Hindlimb muscle (tissue), 1 donor: Measurements from ENCODE around the gene CPAMD8. TPM values are rescaled to one million over a fixed set of nuclear protein-coding genes. Genes with fewer than 3 reads are reported as not detected.
"Not testable (repeated sequence)": the region's sequence is repeated elsewhere in the genome, so short reads cannot be mapped to it uniquely, and the experiment has no call there.

Experiments
- DNase-seq: peaks from one replicate; pipeline ENCODE4 v3.0.0-alpha.2; 2013
- polyA plus RNA-seq: library from polyadenylated mRNA; unstranded; fragments of 120-200 nt; gene quantifications from one replicate; pipeline ENCODE4 v1.2.1, GENCODE V29; 2013; ENCODE audit not compliant: insufficient read length

The CPAMD8 gene
- polyA plus RNA-seq, 1 donor, result 4.2 TPM

DNA sequence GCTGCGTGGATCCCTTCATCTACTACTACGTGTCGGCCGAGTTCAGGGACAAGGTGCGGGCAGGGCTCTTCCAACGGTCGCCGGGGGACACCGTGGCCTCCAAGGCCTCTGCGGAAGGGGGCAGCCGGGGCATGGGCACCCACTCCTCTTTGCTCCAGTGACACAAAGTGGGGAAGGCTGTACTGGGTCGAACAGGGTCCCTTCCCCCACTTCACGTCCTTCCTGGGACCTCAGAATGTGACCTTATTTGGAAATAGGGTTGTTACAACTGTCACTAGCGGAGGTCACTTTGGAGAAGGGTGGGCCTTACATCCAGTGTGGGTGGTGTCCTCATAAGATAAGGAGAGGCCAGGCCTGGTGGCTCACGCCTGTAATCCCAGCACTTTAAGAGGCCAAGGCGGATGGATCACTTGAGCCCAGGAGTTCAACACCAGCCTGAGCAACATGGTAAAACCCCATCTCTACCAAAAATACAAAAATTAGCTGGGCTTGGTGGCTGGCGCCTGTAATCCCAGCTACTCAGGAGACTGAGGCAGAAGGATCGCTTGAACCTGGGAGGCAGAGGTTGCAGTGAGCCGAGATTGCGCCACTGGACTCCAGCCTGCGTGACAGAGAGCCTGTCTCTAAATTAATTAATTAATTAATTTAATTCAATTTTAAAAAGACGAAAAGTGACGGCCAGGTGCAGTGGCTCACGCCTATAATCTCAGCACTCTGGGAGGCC, 136.0 kb downstream of the CPAMD8 start:
- DNase-seq, result no peak

DNA sequence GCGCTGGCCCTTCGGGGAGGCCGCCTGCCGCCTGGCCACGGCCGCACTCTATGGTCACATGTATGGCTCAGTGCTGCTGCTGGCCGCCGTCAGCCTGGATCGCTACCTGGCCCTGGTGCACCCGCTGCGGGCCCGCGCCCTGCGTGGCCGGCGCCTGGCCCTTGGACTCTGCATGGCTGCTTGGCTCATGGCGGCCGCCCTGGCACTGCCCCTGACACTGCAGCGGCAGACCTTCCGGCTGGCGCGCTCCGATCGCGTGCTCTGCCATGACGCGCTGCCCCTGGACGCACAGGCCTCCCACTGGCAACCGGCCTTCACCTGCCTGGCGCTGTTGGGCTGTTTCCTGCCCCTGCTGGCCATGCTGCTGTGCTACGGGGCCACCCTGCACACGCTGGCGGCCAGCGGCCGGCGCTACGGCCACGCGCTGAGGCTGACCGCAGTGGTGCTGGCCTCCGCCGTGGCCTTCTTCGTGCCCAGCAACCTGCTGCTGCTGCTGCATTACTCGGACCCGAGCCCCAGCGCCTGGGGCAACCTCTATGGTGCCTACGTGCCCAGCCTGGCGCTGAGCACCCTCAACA, 136.6 kb downstream of the CPAMD8 start:
- DNase-seq, result no peak

GRCh38 chr19:16889366-16889882, 137.2 kb downstream of the CPAMD8 start:
- DNase-seq, result no peak

- DNase-seq, result peak; percentile 31
Measured at GRCh38 chr19:16888629-16889365, 137.8 kb downstream of the CPAMD8 start, which contains the start of gene F2RL3. F2RL3 (plus strand) TSS chr19:16888999; CDS start chr19:16889190, 191 bp downstream.

GRCh38 chr19:16887353-16888265, 139.0 kb downstream of the CPAMD8 start:
- no peak for DNase-seq

DNA sequence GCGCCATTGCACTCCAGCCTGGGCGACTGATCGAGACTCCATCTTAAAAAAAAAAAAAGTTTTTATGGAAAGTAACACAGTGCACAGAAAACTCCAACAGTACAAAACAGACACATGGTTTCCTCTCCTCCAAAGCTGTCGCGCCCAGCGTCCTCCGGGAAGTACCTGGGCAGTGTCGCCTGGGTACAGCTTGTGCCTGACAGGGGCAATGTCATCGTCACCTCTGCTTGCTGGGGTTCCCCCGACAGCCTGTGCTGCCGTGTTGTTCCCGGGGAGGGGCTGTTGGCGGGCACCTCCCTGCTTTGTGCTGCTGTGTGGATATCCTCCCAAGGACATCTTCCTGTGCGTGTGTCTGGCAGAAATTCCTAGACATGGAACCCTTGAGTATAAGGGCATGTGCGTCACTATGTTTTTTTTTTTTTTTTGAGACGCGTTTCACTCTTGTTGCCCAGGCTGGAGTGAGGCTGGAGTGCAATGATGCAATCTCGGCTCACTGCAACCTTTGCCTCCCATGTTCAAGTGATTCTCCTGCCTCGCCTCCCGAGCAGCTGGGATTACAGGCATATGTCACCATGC, 140.2 kb downstream of the CPAMD8 start:
- no peak for DNase-seq

- DNase-seq, result no peak
Measured at GRCh38 chr19:16885166-16885565, 141.4 kb downstream of the CPAMD8 start.

- DNase-seq, result no peak
Measured at GRCh38 chr19:16883522-16883921, 143.1 kb downstream of the CPAMD8 start.

DNA sequence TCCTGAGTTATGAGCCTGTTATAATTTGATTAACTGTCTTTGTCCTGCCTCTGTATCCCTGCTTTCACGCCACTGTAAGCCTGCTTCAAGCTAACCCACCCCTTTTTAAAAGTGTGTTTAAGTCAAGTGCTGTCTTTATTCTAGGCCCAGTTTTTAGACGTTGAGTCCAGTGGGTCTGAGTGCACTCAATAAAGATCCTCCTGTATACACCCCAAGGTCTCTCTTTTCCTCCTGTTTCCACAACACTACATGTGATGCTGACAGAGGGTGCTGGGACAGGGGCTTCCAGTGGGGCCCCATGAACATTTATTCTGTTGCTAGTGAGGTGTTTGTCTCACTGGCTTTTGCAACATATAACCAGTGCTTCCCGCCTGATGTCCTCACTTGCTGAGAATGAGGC, 144.5 kb downstream of the CPAMD8 start:
- DNase-seq, result no peak

DNA sequence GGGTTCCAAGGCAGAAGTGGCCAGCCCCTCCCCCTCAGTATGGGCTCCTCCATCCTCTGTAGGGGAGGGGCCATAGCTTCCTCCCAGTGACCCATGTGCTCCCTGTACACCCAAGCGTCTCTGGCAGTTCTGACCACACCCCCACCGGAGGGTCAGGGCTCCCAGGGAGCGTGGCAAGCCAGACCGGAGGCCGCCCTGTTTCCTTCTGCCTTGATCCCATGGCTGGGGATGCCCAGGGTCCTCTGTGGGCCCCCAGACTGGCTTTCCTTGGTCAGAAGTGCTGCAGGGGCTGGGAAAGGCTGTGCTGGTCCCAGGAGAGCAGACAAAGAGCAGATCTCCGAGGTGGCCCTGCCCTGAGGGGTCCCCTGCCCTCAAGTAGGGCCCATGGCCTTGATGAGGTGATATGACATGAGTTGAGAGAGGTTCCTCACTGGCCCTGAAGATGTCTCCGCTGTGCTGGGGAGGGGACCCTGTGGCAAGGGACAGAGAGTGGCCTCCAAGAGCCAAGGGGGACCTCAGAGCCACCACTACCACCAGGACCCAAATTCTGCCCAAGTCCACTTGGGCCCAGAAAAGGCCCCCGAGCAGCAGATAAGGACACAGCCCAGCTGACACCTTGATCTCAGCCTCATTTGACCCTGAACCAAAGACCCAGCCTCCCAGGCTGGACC, 145.6 kb downstream of the CPAMD8 start:
- DNase-seq, result no peak

DNA sequence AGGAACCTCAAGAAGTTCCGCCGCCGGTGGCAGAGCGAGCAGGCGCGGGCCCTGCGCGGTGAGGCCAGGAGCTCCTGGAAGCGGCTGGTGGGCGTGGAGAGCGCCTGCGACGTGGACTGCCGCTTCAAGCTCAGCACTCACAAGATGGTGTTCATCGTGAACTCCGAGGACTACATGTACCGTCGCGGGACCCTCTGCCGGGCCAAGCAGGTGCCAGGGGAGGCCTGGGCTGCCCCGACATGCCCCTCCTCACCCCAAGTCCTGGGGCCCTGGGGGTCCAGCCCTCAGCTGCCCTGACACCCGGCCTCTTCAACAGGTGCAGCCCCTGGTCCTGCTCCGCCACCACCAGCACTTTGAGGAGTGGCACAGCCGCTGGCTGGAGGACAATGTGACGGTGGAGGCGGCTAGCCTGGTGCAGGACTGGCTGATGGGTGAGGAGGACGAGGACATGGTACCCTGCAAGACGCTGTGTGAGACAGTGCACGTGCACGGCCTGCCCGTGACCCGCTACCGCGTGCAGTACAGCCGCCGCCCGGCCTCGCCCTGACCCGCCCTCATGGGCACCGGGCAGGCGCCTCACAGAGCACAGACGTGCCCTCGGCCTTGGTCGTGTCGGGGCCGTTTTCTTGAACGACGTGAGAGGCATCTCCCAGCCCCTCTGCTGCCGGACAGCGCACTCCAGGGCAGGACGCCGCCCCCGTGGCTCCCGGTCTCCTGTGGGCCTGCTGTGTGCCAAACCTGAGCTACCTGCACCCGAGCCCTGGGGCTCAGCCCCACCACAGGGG, 148.2 kb downstream of the CPAMD8 start:
- no peak for DNase-seq

GRCh38 chr19:16877581-16877980, 149.0 kb downstream of the CPAMD8 start:
- no peak for DNase-seq

DNA sequence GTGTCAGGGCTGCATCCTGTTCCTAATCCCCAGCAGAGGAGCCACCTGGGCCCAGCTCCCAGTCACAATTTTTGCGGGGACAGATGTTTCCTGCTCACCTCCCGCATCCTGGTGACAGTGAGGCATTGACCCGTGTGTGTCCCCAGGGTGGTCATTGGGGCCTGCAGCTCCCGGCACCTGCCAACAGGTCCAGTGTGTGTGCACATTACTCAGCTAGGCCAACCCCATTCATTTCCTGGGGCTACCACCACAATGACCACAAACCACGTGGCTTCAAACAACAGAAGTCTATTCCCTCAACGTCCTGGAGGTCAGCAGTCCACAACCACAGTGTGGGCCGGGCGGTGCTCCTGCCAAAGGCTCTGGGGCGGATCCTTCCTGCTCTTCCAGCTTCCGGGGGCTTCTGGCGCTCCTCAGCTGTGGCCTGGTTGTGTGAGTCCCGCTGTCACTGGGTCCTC, 149.7 kb downstream of the CPAMD8 start:
- no peak for DNase-seq

DNA sequence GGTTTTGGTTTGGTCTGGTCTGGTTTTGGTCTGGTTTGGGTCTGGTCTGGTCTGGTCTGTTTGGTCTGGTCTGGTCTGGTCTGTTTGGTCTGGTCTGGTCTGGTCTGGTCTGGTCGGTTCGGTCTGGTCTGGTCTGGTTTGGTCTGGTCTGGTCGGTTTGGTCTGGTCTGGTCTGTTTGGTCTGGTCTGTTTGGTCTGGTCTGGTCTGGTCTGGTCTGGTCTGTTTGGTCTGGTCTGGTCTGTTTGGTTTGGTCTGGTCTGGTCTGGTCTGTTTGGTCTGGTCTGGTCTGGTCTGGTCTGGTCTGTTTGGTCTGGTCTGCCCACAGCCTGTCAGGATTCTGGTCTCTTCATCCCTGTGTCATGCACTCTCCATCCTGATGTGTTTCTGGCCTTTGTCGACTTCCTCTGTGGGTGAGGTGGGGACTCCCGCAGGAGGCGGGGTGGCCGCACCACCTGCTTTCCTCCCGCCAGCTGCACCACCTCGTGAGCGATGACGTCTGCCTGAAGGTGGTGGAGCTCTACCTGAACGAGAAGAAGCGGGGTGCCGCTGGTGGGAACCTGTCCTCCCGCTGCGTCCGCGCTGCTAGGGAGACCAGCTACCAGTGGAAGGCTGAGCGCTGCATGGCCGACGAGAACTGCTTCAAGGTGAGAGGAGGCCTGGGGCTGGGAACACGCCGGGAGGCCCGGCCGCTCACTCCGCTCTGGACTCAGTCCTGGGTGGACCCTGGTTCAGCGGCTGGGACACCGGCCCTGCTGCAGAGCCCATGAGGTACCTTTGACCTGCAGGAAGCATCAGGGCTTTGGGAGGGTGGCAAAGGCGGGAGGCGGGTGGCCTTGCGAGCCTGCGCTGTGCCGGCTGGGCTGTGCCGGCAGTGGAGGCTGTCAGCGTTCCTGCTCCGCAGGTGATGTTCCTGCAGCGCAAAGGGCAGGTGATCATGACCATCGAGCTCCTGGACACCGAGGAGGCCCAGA, 150.7 kb downstream of the CPAMD8 start:
- no peak for DNase-seq

DNA sequence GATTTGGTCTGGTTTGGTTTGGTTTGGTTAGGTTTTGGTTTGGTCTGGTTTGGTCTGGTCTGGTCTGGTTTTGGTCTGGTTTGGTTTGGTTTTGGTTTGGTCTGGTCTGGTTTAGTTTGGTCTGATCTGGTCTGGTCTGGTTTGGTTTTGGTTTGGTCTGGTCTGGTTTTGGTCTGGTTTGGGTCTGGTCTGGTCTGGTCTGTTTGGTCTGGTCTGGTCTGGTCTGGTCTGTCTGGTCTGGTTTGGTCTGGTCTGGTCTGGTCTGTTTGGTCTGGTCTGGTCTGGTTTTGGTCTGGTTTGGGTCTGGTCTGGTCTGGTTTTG, 151.7 kb downstream of the CPAMD8 start:
- DNase-seq, result not testable (repeated sequence)

- DNase-seq, result no peak
Measured at GRCh38 chr19:16874250-16874977, 152.2 kb downstream of the CPAMD8 start.

DNA sequence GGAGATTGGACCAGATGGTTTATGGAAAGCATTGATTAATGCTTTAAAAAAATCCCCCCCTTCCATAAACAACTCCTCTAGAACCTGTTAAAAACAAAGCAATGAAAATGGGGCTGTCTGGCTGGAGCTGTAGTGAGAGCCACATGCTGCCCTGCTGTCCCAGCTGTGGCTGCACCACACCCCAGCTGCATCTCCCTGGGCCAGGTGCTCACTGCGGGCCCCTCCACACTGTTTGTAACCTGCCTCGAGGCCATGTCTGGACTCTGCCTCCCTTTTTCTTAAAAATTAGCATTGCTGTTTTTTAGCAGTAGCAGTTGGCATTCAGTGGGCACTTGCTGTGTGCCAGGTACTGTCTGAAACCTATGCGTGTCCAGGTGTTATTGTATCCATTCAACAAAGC, 153.0 kb downstream of the CPAMD8 start:
- DNase-seq, result no peak

GRCh38 chr19:16872728-16873127, 153.9 kb downstream of the CPAMD8 start:
- DNase-seq, result no peak

- DNase-seq, result no peak
Measured at GRCh38 chr19:16871871-16872270, 154.7 kb downstream of the CPAMD8 start.
